ENCODE measurements around the gene ESRRA. TPM values are rescaled to one million over a fixed set of nuclear protein-coding genes. Genes with fewer than 3 reads are reported as not detected.

The ESRRA gene
- polyA plus RNA-seq, 1 donor from 2014 or later = 29.0 TPM

DNA sequence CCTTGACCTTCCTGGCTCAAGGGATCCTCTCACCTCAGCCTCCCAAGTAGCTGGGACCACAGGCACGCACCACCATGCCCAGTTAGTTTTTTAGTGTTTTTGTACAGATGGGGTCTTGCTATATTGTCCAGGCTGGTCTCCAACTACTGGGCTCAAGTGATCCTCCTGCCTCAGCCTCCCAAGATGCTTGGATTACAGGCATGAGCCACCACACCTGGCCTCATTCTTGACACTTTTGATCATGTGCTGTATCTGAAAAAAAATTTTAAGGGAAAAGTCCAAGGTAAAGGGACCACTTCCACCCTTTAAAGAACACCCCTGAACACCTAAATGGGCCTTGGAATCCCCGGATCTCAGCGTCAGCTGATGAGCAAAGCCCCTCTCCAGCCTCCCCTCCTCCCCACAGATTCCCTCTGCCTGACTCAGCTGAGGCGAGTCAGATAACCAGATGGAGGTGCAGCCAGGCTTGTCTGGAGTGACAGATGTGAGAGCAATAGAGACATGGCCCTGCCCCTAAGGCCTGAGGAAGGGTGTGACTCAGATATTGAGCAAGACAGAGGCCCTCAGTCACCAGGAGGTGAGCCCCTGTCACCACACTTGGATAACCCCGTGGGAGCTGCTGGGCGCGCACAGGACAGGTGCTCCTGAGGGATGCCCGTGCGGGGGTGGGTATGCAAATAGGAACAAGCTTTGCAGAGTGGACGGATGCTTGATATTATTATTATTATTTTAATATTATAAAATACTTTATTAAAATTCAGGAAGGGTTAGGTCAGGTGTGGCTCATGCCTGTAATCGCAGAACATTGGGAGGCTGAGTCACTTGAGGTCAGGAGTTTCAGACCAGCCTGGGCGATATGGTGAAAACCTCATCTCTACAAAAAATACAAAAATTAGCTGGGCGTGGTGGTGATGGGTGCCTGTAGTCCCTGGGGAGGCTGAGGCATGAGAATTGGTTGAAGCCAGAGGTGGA is 29.7 kb downstream of the ESRRA start:
- H3K9ac ChIP-seq (ENCODE audit: low read length) = no peak overlapping the region
- no peak overlapping the region for H3K4me2 ChIP-seq (ENCODE audit: low read length)
- no peaks in the 10 kb centered on the region for H3K9me2 ChIP-seq (ENCODE audit: insufficient read depth, low read length)
- no peaks in the 10 kb centered on the region for H3K79me2 ChIP-seq (replicated peaks; ENCODE audit: insufficient read depth, low read length)
- H2AFZ ChIP-seq (ENCODE audit: low read depth, low read length) = no peak overlapping the region
- H3K4me3 ChIP-seq (ENCODE audit: low read length) = no peak overlapping the region
- no peaks in the 10 kb centered on the region for H3K36me3 ChIP-seq (ENCODE audit: insufficient read depth, low read length)
- H3K27ac ChIP-seq (ENCODE audit: low read length) = no peak overlapping the region
- H3K27me3 ChIP-seq (ENCODE audit: insufficient read depth, low read depth, low read length) = no peaks in the 10 kb centered on the region
- no peaks in the 10 kb centered on the region for H3K9me3 ChIP-seq (ENCODE audit: low read length)
- H4K20me1 ChIP-seq (ENCODE audit: insufficient read depth) = no peaks in the 10 kb centered on the region
- no peak for TF ChIP-seq MXI1 (conservative IDR thresholded peaks at IDR 0.05; ENCODE audit: poor library complexity, severe bottlenecking)
- no peak for TF ChIP-seq SMC3 (conservative IDR thresholded peaks at IDR 0.05; ENCODE audit: poor library complexity)
- TF ChIP-seq EP300 (conservative IDR thresholded peaks at IDR 0.05; ENCODE audit: poor library complexity, severe bottlenecking) = no peak
- H3F3A ChIP-seq (ENCODE audit: insufficient read depth, low read length, poor library complexity, severe bottlenecking) = no peaks in the 10 kb centered on the region

DNA sequence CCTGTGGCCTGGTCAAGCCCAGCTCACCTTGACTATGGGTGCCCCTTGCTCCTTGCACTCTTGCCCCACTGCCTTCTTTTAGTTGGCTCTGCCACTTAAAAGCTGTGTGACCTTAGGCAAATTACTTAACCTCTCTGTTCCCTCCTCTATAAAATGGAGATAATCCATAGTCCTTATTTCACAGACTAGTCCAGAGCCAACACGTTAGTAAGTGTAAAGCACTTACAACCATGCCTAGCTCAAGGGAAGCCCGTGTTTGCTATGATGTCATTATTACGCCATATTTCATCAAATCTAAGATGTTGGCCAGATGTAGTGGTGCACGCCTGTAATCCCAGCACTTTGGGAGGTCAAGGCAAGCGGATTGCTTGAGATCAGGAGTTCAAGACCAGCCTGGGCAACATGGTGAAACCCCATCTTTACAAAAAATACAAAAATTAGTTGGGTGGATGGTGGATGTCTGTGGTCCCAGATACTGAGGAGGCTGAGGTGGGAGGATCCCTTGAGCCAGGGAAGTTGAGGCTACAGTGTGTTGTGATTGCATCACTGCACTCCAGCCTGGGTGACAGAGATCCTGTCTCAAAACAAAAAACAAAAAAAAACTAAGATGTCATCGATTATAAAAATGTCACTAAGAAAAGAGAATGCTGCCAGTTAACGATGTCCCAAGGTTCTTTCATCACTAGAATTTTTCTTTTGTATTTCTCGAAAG is 32.4 kb downstream of the ESRRA start:
- Histone ChIP-seq H3K9ac (ENCODE audit: low read length) (no peak overlapping the region), H3K27me3 (ENCODE audit: insufficient read depth, low read depth, low read length) (no peaks in the 10 kb centered on the region), H3K4me2 (ENCODE audit: low read length) (no peak overlapping the region), H3K9me3 (ENCODE audit: low read length) (no peaks in the 10 kb centered on the region), H3K4me3 (ENCODE audit: low read length) (no peak overlapping the region), H2AFZ (ENCODE audit: low read depth, low read length) (no peak overlapping the region), H3F3A (ENCODE audit: insufficient read depth, low read length, poor library complexity, severe bottlenecking) (no peaks in the 10 kb centered on the region), H4K20me1 (ENCODE audit: insufficient read depth) (no peaks in the 10 kb centered on the region), H3K27ac (ENCODE audit: low read length) (no peak overlapping the region), H3K36me3 (ENCODE audit: insufficient read depth, low read length) (no peaks in the 10 kb centered on the region), H3K9me2 (ENCODE audit: insufficient read depth, low read length) (no peaks in the 10 kb centered on the region), H3K79me2 (replicated peaks; ENCODE audit: insufficient read depth, low read length) (no peaks in the 10 kb centered on the region)
- no peak for TF ChIP-seq EP300 (conservative IDR thresholded peaks at IDR 0.05; ENCODE audit: poor library complexity, severe bottlenecking)
- TF ChIP-seq, protein P1, sequence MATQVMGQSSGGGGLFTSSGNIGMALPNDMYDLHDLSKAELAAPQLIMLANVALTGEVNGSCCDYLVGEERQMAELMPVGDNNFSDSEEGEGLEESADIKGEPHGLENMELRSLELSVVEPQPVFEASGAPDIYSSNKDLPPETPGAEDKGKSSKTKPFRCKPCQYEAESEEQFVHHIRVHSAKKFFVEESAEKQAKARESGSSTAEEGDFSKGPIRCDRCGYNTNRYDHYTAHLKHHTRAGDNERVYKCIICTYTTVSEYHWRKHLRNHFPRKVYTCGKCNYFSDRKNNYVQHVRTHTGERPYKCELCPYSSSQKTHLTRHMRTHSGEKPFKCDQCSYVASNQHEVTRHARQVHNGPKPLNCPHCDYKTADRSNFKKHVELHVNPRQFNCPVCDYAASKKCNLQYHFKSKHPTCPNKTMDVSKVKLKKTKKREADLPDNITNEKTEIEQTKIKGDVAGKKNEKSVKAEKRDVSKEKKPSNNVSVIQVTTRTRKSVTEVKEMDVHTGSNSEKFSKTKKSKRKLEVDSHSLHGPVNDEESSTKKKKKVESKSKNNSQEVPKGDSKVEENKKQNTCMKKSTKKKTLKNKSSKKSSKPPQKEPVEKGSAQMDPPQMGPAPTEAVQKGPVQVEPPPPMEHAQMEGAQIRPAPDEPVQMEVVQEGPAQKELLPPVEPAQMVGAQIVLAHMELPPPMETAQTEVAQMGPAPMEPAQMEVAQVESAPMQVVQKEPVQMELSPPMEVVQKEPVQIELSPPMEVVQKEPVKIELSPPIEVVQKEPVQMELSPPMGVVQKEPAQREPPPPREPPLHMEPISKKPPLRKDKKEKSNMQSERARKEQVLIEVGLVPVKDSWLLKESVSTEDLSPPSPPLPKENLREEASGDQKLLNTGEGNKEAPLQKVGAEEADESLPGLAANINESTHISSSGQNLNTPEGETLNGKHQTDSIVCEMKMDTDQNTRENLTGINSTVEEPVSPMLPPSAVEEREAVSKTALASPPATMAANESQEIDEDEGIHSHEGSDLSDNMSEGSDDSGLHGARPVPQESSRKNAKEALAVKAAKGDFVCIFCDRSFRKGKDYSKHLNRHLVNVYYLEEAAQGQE (IDR thresholded peaks at IDR 0.05; ENCODE audit: borderline replicate concordance) = no peak

DNA sequence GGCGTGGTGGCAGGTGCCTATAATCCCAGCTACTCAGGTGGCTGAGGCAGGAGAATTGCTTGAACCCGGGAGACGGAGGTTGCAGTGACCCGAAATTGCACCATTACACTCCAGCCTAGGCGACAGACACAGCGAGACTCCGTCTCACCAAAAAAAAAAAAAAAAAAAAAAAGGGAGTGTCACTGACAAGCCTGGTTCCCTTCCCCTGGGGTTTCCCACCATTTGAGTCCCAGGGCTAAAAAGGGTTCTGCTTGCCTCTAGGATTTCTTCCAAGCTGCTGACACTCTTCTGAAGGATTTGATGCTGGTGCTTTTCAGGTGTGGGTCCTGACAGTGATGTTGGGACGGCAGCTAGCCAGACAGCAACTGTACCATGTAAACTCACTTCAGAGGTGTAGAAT is 33.4 kb downstream of the ESRRA start:
- Histone ChIP-seq H4K20me1 (ENCODE audit: insufficient read depth) (no peaks in the 10 kb centered on the region), H3K27me3 (ENCODE audit: insufficient read depth, low read depth, low read length) (no peaks in the 10 kb centered on the region), H3K27ac (ENCODE audit: low read length) (no peak overlapping the region), H3K4me2 (ENCODE audit: low read length) (no peak overlapping the region), H3K9me3 (ENCODE audit: low read length) (no peaks in the 10 kb centered on the region), H3K36me3 (ENCODE audit: insufficient read depth, low read length) (no peaks in the 10 kb centered on the region), H2AFZ (ENCODE audit: low read depth, low read length) (no peak overlapping the region), H3F3A (ENCODE audit: insufficient read depth, low read length, poor library complexity, severe bottlenecking) (no peaks in the 10 kb centered on the region), H3K9ac (ENCODE audit: low read length) (no peak overlapping the region), H3K79me2 (replicated peaks; ENCODE audit: insufficient read depth, low read length) (no peaks in the 10 kb centered on the region), H3K9me2 (ENCODE audit: insufficient read depth, low read length) (no peaks in the 10 kb centered on the region), H3K4me3 (ENCODE audit: low read length) (no peak overlapping the region)
- TF ChIP-seq, protein P1 (IDR thresholded peaks at IDR 0.05; ENCODE audit: borderline replicate concordance) = no peak
- TF ChIP-seq EP300 (conservative IDR thresholded peaks at IDR 0.05; ENCODE audit: poor library complexity, severe bottlenecking) (no peak), POLR2AphosphoS5 (IDR thresholded peaks at IDR 0.05) (no peak), MXI1 (conservative IDR thresholded peaks at IDR 0.05; ENCODE audit: poor library complexity, severe bottlenecking) (no peak), EZH2 (IDR thresholded peaks at IDR 0.05; ENCODE audit: borderline replicate concordance, insufficient read depth, low read length, poor library complexity, severe bottlenecking) (no peak), TAF1 (IDR thresholded peaks at IDR 0.05; ENCODE audit: low read depth) (no peak), RAD21 (conservative IDR thresholded peaks at IDR 0.05) (no peak), SMC3 (conservative IDR thresholded peaks at IDR 0.05; ENCODE audit: poor library complexity) (no peak)
- TF ChIP-seq, protein P2, sequence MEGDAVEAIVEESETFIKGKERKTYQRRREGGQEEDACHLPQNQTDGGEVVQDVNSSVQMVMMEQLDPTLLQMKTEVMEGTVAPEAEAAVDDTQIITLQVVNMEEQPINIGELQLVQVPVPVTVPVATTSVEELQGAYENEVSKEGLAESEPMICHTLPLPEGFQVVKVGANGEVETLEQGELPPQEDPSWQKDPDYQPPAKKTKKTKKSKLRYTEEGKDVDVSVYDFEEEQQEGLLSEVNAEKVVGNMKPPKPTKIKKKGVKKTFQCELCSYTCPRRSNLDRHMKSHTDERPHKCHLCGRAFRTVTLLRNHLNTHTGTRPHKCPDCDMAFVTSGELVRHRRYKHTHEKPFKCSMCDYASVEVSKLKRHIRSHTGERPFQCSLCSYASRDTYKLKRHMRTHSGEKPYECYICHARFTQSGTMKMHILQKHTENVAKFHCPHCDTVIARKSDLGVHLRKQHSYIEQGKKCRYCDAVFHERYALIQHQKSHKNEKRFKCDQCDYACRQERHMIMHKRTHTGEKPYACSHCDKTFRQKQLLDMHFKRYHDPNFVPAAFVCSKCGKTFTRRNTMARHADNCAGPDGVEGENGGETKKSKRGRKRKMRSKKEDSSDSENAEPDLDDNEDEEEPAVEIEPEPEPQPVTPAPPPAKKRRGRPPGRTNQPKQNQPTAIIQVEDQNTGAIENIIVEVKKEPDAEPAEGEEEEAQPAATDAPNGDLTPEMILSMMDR (IDR thresholded peaks at IDR 0.05; ENCODE audit: poor library complexity, severe bottlenecking) = no peak
